Keratinocyte (primary cell): ENCODE measurements around the gene PACSIN2. TPM values are rescaled to one million over a fixed set of nuclear protein-coding genes. Genes with fewer than 3 reads are reported as not detected.
A peak's percentile ranks its signal among the peaks of the same experiment; 100 is the strongest.

Source experiments
- DNase-seq: peaks from one replicate; pipeline ENCODE4 v3.0.0-alpha.2; 2011; ENCODE audit warnings: low read depth, missing footprints, low spot score
- FAIRE-seq: peaks from 2 replicates; lab custom pipeline; 2011; peaks lifted over from hg19 to GRCh38; lab: Jason Lieb, UNC
- H2AFZ ChIP-seq: 2 replicates; pipeline ENCODE4 v1.6.0; 2012; ENCODE audit warnings: low read length, control low read depth, inconsistent platforms; ENCODE audit not compliant: control insufficient read depth
- H3K27ac ChIP-seq: 2 replicates; pipeline ENCODE4 v1.5.1; 2011; ENCODE audit warnings: low read length; ENCODE audit not compliant: control insufficient read depth, insufficient read depth
- H3K27me3 ChIP-seq: 3 replicates; pipeline ENCODE4 v1.6.0; 2011; ENCODE audit warnings: low read length; ENCODE audit not compliant: control insufficient read depth, insufficient read depth; ENCODE audit errors: extremely low read depth
- H3K36me3 ChIP-seq, 2 experiments: 2 replicates in 1 of 2; 3 replicates in 1 of 2; pipeline ENCODE4 v1.5.1; 2011; ENCODE audit warnings: low read length in 2 of 2, mild to moderate bottlenecking in 1 of 2; ENCODE audit not compliant: control insufficient read depth in 2 of 2, insufficient read depth in 2 of 2; ENCODE audit errors: extremely low read depth in 1 of 2
- H3K4me1 ChIP-seq: 3 replicates; pipeline ENCODE4 v1.5.1; 2011; ENCODE audit warnings: low read length; ENCODE audit not compliant: control insufficient read depth, insufficient read depth; ENCODE audit errors: extremely low read depth
- H3K4me2 ChIP-seq: 3 replicates; pipeline ENCODE4 v1.6.0; 2011; ENCODE audit warnings: low read depth, low read length; ENCODE audit not compliant: control insufficient read depth, insufficient read depth; ENCODE audit errors: extremely low read depth
- H3K4me3 ChIP-seq, 3 experiments: fragments of 200-600 bp in 1 of 3; sonication (generic) in 1 of 3; 2 replicates in 2 of 3; 3 replicates in 1 of 3; pipeline ENCODE4 v1.5.1; 2011 to 2016; ENCODE audit warnings: low read length in 3 of 3, mild to moderate bottlenecking in 3 of 3, control low read depth in 2 of 3, inconsistent platforms in 1 of 3, low read depth in 1 of 3, mixed read lengths in 1 of 3, mixed run types in 1 of 3, moderate library complexity in 1 of 3; ENCODE audit not compliant: control insufficient read depth in 2 of 3, insufficient read depth in 2 of 3; ENCODE audit errors: extremely low read depth in 1 of 3
- H3K79me2 ChIP-seq: 2 replicates; pipeline ENCODE4 v1.6.0; 2012; ENCODE audit warnings: low read length; ENCODE audit not compliant: control insufficient read depth, insufficient read depth
- H3K9ac ChIP-seq: 3 replicates; pipeline ENCODE4 v1.6.0; 2011; ENCODE audit warnings: low read length; ENCODE audit not compliant: control insufficient read depth, insufficient read depth; ENCODE audit errors: extremely low read depth
- H3K9me1 ChIP-seq: 3 replicates; pipeline ENCODE4 v1.6.0; 2011; ENCODE audit warnings: low read length; ENCODE audit not compliant: control insufficient read depth, insufficient read depth; ENCODE audit errors: extremely low read depth
- H3K9me3 ChIP-seq: 2 replicates; pipeline ENCODE4 v1.5.1; 2012; ENCODE audit warnings: low read depth, low read length; ENCODE audit not compliant: control insufficient read depth
- H4K20me1 ChIP-seq: 3 replicates; pipeline ENCODE4 v1.6.0; 2011; ENCODE audit warnings: low read length; ENCODE audit not compliant: control insufficient read depth, insufficient read depth; ENCODE audit errors: extremely low read depth
- CTCF ChIP-seq, 3 experiments: IDR thresholded peaks in 1 of 3; conservative IDR thresholded peaks in 1 of 3; optimal IDR thresholded peaks in 1 of 3; 2 replicates in 2 of 3; 3 replicates in 1 of 3; pipeline versions ENCODE3 to v1.5.1; 2011; ENCODE audit warnings: low read length in 3 of 3, mild to moderate bottlenecking in 3 of 3, moderate library complexity in 2 of 3, control low read depth in 1 of 3, inconsistent platforms in 1 of 3; ENCODE audit not compliant: insufficient read depth in 2 of 3; ENCODE audit errors: extremely low read depth in 1 of 3
- EZH2 ChIP-seq: IDR thresholded peaks from one replicate; pipeline ENCODE4 v1.6.1; 2012; ENCODE audit warnings: inconsistent platforms, mild to moderate bottlenecking, low read length, moderate library complexity
- dilution Hi-C: fragments of 300-500 bp; cut with MboI; formaldehyde crosslinking; loops from one replicate; pipeline ENCODE4 v1.7.0; 2020; ENCODE audit warnings: low sequenced_read_pairs; ENCODE audit not compliant: extremely low pct_ligation_motif_present
- polyA plus RNA-seq, 5 experiments: library from polyadenylated mRNA; depleted of rRNA in 3 of 5; stranded (reverse) in 3 of 5; stranded (forward) in 1 of 5; unstranded in 1 of 5; fragments of >200 nt; gene quantifications; 1 replicate in 1 of 5; 2 replicates in 3 of 5; 3 replicates in 1 of 5; pipeline versions ENCODE4 v1.2.1 to v1.2.3, GENCODE V29; 2011 to 2012; ENCODE audit warnings: missing spikeins in 2 of 5, low read depth in 1 of 5, low replicate concordance in 1 of 5

Gene PACSIN2
- polyA plus RNA-seq, 1 donor (not counting 4 experiments of a cell fraction or from before 2014, with no cell fraction given): 55.5 TPM

- peak in 1 of 3 experiments; percentile 46 for TF ChIP-seq CTCF (optimal IDR thresholded peaks at IDR 0.05 in 1 of 3, IDR thresholded peaks at IDR 0.05 in 1 of 3, conservative IDR thresholded peaks at IDR 0.05 in 1 of 3; ENCODE audit: extremely low read depth in 1 of 3, insufficient read depth in 2 of 3, low read length in 3 of 3)
- TF ChIP-seq EZH2: no peak
- no peaks in the 10 kb centered on the region for H3K79me2 ChIP-seq
- no peak overlapping the region for H3K9ac ChIP-seq
- H3K9me3 ChIP-seq: no peaks in the 10 kb centered on the region
- DNase-seq (no peak), FAIRE-seq (peak; percentile 5)
- peaks cover 9 to 14% of the 10 kb centered on the region in 2 experiments for H3K36me3 ChIP-seq
- H3K9me1 ChIP-seq: no peaks in the 10 kb centered on the region
- no peaks in the 10 kb centered on the region for H3K27me3 ChIP-seq
- peaks cover 14% of the 10 kb centered on the region for H3K4me1 ChIP-seq
- H3K4me2 ChIP-seq: peak overlapping the region; percentile 49
- H2AFZ ChIP-seq: no peak overlapping the region
- H3K27ac ChIP-seq: no peak overlapping the region
- dilution Hi-C loops: no loop called here
- H3K4me3 ChIP-seq: no peak overlapping the region
- H4K20me1 ChIP-seq: no peaks in the 10 kb centered on the region
Measured at GRCh38 chr22:42820045-42820763, 194.7 kb downstream of the PACSIN2 start.

Other genes starting within 250 kb of the PACSIN2 start
- 24.7 to 36.1 TPM (median 28.3 TPM) in 3 replicates for gene ARFGAP3, start 157.9 kb downstream of the PACSIN2 start, polyA plus RNA-seq
- gene TTLL1, start 74.2 kb upstream of the PACSIN2 start, polyA plus RNA-seq: 3.5 to 6.0 TPM (median 3.9 TPM) in 3 replicates
- 2.9 to 4.6 TPM (median 4.4 TPM) in 3 replicates for gene BIK, start 95.6 kb upstream of the PACSIN2 start, polyA plus RNA-seq
- gene MCAT, start 128.2 kb upstream of the PACSIN2 start, polyA plus RNA-seq: 13.9 to 17.1 TPM (median 15.6 TPM) in 3 replicates
- gene TSPO, start 136.4 kb upstream of the PACSIN2 start, polyA plus RNA-seq: 139 to 405 TPM (median 155 TPM) in 3 replicates
- 22.1 to 30.4 TPM (median 28.0 TPM) in 3 replicates for gene TTLL12, start 172.0 kb upstream of the PACSIN2 start, polyA plus RNA-seq